NCI-H748 (cell line): ENCODE results near the gene GSTO1.
"Not testable (repeated sequence)": the region's sequence is repeated elsewhere in the genome, so short reads cannot be mapped to it uniquely, and the experiment has no call there.

Experiments
- DNase-seq: peaks from one replicate; lab custom pipeline; 2025; ENCODE audit not compliant: unreplicated experiment; lab: John Stamatoyannopoulos, UW

GSTO1 gene

DNA sequence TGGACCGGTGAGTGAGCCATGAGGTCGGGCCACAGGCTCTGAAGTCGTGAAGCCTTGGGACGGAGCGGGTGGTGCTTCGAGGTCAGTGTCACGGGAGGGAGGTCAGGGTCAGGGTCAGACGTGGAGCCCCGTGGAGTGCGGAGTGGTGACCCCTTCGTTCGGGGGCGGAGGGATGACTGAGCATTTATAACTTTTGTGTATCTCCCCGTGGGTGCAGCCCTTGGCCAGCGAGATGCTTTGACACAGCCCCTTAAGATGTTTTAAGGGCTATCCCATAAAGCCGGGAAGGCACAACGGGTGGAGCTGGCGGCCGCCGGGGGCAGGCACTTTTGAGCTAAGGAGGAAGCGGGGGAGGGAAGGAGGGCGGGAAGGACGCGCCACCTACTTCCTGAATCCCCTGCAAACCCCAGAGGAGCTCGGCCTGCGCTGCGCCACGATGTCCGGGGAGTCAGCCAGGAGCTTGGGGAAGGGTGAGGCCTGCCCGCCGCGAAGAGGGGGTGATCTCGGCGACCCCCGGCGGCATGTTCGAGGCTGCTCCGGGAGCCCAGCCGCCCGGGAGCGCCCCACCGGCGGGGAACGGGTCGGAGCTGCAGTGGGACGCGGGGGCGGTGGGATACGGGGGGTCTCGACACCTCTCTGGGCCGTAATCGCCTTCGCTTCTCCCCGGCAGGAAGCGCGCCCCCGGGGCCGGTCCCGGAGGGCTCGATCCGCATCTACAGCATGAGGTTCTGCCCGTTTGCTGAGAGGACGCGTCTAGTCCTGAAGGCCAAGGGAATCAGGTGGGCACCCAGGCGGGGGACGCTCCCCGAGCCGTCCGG, at the start of gene GSTO1:
Gene GSTO1 (plus strand): TSS at position 400 of the 818 bp plus-strand sequence. CDS start 37 bp downstream, at position 437.
- DNase-seq: peak; percentile 40

DNA sequence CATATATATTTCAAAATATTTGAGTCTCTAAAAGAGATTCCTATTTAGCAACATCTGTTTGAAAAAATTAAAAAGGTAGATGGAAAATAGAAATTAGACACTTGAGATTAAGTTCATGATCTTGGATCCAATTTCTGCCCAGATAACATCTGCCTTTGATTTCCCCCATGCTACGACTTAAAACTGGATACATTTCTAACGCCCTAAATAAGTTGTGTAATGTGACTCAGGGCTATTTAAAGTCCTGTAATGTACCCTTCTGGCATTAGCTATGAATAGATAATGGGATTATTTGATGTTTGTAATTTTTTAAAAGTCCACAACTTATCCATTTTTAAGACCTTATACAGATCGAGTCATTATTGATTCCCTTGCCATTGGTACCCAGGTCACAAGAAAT, 46.0 kb upstream of the GSTO1 start:
- no peak for DNase-seq

DNA sequence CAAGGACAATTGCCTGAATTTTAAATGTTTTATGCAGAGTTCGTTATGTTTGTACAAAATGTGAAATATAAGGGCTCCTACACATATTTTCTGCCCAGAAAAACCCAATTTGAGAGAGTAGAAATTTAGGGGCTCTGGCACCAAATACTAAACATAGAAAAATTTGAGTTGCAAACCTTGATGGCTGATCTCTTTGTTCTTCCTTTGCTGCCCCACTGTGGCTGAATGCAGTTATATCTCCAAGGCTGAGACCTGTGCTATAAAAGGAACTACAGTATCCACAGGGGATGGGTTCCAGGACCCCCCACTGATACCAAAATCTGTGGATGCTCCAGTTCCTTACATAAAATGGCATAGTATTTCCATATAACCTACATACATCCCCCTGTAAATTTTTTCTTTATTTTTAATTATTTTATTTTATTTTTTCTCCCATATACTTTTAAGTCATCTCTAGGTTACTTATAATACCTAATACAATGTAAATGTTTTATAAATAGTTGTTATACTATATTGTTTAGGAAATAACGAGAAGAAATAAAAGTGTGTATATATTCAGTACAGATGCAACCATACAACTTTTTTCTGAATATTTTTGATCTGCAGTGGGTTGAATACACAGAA, 45.0 kb upstream of the GSTO1 start:
- DNase-seq: peak; percentile 57

DNA sequence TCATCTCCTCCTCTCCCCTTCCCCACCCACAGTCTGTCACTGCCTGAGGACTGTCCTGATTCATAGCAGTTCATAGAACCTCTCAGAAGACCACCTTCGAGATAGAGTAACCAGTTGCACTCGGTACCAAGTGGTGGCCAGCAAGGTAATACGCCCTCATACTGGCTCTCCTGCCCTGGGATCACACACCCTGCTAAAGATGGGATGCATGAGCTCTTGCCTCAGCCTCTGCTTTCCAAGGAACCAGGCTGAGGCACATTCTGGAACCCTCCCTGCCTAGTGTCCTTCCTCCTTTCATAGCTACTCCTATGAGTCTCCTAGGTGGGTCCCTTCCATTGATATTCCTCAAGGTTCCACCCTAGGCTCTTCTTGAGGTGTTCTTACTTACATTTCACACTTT, 38.1 kb upstream of the GSTO1 start:
- DNase-seq: no peak

DNA sequence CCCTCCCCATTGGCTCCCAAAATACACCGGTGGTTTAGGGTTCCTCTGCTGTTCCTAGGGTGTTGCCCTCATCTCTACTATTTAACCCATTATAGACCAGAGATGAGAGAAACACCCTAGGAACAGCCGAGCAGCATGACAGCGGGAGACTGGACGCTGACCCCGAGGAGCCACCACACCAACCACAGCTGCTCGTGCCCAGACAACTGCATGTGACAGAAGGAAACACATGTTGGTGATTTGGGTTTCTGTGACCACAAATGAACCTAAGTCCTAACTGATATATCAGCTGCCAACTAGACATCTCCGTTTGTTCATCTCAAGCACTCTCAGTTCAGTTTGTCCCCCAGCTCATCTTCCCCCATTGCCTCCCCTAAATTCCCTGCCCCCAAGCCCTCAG, 35.9 kb upstream of the GSTO1 start:
- no peak for DNase-seq

DNA sequence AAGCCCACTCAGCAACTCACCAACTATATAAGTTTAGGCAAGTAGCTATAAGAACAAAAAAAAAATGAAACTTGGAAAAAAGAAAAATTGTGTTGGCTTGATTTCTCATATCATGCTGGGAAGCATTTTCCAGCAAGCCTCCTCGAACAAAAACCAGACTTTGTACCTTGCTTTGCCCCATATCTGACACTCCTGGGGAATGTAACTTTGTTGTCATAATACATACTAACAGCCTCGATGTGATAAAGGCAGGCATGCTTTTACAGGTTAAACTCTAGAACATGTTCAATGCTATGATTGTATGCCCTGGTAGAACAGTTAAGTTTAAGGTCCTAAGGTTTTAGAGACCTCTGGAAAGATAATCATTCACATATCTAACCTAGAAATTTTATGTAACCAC, 34.2 kb upstream of the GSTO1 start:
- DNase-seq: no peak

DNA sequence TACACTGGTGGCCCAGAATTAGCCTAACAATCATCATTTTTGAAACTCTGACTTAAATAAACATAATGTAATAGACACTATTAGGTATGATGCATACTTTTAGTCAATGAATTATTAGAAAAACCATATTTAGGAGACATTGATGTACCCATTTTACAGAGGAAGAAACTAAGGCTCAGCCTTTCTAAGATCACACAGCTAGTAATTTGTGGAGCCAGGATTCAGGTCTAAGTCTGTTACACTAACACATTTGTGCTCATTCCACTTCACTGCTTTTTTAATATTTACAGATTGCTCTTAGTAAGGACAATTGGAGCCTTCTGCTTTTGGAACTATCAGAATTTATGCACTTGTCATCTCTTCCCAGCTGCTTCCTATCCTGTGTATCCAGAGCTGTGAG, 31.4 kb upstream of the GSTO1 start:
- no peak for DNase-seq

DNA sequence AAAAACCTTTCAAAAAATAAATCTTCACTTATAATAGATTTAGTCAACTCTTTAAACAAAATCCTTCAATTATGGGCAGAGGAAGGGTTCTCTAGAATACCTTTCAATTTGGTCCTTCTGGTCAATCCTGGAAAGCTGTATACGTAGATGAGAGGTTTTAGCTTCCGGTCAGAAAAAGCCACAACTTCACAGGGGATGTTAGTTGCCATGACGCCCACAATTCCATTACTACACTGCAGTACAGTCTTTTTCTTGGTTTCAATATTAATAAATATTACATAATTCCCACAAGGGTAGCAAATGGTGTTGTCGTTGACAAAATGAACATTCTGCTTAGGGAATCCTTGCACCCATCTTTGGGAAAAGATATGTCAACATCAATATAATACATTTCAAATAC, 24.2 kb upstream of the GSTO1 start:
- no peak for DNase-seq

DNA sequence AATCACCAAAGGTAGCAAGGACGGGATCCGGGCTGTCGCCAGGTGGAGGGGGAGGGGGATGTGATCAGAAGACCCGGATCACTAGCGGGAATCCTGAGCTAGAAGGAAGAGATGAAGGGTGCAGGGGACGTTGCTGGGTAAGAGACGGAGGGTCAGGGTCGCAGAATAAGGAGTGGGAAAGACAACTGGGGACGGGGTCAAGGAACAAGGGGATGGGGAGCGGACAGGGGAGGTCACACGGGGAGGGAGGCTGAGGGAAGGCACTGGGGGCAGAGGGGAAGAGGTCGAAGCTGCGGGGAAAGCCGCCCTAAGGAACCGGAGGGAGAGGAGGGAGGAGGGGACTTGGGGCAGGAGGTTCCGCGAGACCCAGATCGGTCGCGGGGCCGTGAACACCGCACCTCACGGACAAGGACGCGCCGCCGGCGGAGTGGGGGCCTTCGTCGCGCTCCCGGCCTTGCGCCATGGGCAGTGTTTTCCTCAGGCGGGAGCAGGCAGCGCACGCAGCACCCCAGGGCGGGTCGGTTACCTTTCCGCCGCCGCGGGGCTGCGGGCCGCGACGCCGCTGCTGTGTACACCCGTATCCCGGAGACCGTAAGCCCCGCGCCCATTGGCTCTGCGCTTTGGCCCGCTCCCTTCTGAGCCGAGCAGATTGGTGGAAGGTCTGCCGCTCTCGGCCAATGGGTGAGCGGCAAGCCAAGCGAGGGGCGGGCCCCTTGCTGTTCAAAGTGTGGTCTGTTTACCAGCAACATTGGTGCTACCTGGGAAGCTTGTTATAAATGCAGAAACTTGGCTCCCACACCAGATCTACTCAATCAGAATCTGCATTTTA, 22.7 kb upstream of the GSTO1 start, which contains the start of gene CFAP43:
Gene CFAP43 (minus strand): TSS at position 581 of the 829 bp plus-strand sequence. CDS start 118 bp downstream, at position 463.
- DNase-seq: peak; percentile 96

DNA sequence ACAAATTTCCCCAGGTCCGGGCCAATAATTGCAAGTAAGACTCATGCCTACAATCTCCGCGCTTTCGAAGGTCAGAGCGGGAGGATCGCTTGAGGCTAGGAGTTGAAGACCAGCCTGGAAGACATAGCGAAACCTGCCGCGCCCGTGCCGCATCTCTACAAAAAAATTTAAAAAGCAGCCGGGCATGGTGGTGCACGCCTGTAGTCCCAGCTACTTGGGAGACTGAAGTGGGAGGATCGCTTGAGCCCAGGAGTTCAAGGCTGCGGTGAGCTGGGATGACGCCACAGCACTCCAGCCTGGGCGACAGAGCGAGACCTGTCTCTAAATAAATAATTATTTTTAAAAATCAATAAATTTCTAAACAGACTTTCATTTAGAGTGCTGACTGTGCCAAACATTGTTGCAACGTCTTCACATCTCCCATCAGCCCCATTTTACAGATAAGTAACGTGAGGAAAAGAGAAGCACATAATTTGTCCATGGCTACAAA, 22.0 kb upstream of the GSTO1 start:
- no peak for DNase-seq

DNA sequence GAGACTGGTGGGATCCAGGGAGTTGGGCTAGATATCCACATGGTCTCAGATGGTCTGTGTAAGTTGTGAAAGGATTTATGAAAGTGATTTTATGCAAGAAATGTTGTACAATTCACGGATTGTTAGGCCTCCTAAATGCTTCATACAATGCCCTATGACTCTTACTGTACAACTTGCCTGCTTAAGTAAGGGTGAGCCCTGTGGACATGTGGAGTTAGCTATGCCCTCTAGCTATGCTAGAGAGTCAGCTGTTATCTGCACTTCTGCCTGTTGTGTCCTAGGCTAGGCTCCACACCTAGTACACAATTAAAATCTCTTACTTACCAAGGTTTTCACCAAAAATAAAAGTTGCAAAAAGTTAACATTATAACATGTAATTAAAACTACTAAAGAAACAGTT, 20.9 kb upstream of the GSTO1 start:
- DNase-seq: no peak

DNA sequence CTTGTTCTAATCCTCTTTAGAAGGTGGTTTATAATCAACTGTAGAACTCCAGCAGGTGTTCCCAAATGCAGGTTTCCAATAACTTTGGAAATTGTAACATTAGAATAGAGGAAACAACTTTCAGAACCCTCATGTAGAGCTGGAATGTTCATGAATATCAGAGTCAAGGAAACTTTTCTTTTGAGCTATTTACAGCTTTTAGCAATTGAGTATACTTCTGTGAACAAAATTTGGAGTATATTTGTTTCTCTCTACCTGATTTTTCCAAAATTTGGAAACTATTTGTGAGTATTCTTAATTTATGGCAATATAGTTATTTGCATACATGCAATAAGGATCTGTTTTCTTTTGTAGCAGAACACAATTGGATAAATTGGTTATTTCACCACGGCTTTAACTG, 19.8 kb upstream of the GSTO1 start:
- DNase-seq: no peak

DNA sequence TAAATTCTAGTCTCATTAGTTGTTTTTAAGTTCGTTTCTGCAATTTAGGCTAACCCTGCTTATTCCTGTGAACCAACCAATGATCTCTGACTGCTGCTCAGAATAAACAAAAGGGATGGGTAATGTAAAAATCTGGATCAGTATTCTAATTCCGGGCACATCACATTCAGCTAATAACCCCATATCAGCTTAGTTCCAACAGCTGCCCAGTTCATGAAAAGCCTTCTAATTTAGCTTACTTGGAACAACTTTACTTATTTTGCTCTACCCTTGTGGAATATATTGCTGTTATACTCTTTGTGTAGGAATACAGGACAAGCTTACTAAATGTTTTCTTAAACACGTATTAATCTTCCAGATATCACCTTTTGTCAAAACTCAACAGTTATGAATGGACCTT, 18.9 kb upstream of the GSTO1 start:
- no peak for DNase-seq

DNA sequence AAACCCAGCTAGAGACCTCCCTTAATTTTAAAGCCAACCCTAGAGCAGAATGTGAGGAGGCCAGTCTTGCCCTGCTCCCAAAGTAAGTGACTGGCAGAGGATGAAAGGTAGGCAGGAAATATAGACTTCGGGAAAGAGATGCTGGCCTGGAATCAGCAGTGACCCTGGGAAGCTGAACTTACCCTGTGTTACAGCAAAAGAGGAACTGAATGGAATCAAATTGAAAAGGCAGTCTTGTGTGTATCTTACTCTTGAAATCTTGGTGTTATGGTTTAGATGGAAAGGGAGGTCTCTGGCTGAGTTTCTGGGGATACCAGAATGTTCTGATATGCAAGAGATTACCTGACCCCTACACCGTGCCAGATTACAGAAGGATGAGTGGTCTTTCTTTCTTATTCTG, 14.6 kb upstream of the GSTO1 start:
- no peak for DNase-seq

DNA sequence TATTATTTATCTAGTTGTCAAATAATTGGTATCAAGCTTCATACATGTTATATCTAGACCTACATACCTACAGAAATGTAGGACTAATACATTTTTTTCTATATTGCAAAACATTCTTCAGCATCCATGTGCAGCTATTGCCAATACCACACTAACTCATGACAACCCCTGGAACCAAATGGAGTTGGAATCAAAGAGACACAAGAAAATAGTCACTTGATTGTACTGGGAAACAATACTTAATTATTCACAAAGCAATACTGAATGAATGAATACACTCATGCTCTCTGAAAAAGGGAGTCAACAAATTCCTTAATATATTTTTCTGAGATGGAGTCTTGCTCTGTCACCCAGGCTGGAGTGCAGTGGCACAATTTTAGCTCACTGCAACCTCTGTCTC, 12.1 kb upstream of the GSTO1 start:
- DNase-seq: no peak

DNA sequence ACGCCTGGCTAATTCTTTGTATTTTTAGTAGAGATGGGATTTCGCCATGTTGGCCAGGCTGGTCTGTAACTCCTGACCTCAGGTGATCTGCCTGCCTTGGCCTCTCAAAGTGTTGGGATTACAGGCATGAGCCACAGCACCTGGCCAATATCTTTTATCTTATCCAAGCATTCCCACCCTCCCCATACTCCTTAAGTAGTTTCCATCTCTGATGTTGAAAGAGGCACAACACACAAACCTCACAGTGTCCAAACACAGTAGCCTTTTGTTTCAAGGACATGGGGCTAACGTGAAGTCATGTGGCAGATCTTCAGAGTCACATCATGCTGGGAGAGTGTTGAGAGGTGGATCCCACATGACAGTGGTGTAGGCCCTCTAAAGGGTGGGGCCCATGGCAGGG, 11.7 kb upstream of the GSTO1 start:
- DNase-seq: not testable (repeated sequence)

DNA sequence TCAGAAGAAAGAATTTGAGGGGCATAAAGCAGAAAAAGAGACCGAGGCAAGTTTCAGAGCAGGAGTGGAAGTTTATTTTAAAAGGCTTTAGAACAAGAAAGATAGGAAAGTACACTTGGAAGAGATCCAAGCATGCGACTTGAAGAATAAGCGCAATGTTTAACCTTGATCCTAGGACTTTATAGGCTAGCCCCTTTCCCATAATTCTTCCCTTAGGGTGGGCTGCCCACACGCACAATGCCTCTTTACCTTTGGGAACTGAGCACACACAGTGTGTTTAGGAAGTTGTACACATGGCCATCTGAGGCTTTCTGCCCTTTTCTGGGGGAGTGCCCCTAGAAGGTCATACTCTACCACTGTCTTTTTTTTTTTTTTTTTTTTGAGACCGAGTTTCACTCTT, 11.2 kb upstream of the GSTO1 start:
- no peak for DNase-seq

DNA sequence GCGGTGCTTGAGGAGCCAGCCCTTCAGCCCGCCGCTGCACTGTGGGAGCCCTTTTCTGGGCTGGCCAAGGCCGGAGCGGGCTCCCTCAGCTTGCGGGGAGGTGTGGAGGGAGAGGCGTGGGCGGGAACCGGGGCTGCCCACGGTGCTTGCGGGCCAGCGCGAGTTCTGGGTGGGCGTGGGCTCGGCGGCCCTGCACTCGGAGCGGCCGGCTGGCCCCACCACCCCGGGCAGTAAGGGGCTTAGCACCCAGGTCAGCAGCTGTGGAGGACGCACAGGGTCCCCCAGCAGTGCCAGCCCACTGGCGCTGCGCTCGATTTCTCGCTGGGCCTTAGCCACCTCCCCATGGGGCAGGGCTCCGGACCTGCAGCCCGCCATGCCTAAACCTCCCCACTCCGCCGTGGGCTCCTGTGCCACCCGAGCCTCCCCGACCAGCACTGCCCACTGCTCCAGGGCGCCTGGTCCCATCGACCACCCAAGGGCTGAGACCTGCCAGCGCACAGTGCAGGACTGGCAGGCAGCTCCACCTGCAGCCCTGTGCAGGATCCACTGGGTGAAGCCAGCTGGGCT, 9.5 kb upstream of the GSTO1 start:
- no peak for DNase-seq

DNA sequence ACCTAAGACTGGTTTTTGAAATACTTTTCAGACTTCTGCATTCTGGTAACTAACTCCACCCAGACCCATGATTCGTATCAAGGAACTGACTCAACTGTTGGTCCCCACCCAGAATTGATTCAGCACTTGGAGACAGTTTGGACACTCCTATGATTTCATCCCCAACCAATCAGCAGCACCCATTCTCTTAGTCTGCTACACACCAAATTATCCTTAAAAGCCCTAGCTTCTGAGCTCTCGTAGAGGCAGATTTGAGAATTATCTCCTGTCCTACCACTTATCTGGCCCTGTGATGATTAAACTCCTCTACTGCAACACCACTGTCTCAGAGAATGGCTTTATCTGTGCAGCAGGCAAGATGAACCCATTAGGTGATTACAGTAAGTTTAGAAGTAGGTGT, 7.7 kb upstream of the GSTO1 start:
- no peak for DNase-seq

DNA sequence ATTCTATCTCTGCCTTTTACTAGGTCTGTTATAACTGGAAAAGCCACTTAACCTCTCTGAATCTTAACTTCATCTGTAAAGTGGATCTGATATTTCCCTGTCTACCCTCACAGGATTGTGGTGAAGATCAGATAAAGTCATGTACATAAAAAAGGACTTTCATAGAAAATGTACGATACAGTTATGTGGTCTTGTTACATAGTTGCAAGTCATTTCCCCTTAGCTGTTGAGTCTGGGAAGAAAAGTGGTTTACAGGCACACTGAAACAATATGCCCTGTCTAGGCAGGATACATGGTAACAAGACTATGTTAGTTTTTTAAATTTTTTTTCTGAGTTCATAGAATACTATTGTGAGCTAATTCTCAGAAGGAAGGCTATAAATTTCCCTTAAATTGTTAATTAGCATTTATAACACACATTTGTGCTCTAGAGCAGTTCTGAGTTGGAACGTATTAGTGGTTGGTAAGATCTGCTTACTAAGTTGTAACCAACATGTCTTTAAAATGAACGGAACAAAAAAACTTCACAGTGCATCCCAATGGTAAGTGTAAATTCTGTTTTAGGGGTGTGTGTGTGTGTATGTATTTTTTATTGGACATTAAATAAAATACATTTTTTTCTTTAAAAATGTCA, 7.1 kb upstream of the GSTO1 start:
- DNase-seq: no peak

DNA sequence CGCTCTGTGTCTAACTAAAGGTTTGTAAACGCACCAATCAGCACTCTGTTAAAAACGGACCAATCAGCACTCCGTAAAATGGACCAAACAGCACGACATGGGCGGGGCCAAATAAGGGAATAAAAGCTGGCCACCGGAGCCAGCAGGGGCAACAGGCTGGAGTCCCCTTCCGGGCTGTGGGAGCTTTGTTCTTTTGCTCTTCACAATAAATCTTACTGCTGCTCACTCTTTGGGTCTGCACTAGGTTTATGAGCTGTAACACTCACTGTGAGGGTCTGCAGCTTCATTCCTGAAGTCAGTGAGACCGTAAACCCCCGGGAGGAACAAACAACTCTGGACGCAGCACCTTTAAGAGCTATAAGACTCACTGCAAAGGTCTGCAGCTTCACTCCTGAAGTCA, 5.8 kb upstream of the GSTO1 start:
- not testable (repeated sequence) for DNase-seq
